Suppressor macrophage treated with lipopolysaccharide for 4 hours (primary cell): Measurements from ENCODE around the gene CTDNEP1.
A peak's percentile ranks its signal among the peaks of the same experiment; 100 is the strongest.
"Not testable (repeated sequence)": the region's sequence is repeated elsewhere in the genome, so short reads cannot be mapped to it uniquely, and the experiment has no call there.

Experiments
- DNase-seq: peaks from one replicate; pipeline ENCODE4 v3.0.0-alpha.2; 2020

Gene CTDNEP1

DNA sequence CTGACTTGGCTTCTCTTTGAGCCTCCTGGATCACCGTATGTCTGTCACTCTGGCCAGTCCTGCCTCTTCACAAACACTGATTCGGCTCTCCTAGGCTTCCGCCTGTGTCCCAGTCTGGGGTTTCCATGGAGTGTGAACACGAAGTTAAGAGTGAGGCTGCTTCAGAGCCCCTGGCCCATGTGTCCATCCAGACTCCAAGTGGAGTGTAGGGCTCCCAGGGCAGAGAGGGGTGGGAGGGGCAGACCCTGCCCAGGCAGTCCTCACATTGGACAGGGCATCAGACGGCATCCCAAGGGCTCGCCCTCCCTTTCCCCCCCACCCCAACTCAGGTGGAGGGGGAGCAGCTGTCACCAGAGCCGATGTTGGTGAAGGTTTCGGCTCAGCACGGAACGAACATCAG is 7.7 kb downstream of the CTDNEP1 start:
- not testable (repeated sequence) for DNase-seq

DNA sequence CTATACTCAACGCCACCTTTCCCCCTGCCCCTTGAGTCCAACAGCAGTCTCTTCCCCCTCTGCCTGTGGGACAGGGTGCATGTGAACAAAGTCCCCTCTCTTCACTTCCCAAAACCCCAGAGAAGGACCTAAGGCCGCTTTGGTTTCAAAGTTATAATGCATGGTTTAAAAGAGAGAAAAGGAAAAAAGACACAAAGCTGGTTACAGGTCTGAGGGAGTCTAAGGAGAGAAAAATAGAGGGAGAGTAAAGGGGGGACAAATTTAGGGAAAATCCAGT is 8.1 kb downstream of the CTDNEP1 start:
- DNase-seq = no peak

DNA sequence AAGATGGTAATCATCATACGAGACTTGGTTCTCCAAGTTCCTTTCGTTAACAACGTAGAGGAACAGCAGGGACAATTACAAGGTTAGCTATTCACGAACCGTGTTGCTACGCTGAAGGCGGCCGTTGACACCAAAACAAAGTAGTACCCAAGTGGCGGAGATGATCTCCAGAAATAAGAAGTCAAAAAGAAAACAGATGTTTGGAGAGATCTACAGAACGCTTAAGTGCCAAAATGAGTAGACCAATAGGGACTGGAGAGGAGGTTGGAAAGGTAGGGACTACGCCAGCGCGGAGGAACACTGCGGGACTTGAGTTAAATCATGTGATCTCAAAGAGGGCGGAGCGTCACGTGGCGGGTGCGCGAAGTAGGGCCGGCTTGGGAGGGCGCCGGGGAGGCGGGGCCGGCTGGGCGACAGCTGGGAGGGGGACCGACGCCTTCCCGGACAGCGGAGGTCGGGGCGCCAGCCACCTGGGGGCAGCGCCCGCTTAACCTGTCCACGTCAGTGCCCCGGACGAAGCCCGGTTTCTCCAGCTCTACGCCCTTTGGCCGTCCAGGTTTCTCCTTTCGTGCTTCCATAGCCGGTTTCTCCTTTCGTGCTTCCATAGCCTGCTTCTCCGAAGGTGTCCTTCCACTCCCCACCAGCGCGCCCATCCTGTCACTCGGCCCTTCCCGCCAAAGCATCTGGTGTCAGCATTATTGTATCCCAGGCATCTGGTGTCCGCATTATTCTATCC is 8.6 kb downstream of the CTDNEP1 start:
- DNase-seq = peak; percentile 96

DNA sequence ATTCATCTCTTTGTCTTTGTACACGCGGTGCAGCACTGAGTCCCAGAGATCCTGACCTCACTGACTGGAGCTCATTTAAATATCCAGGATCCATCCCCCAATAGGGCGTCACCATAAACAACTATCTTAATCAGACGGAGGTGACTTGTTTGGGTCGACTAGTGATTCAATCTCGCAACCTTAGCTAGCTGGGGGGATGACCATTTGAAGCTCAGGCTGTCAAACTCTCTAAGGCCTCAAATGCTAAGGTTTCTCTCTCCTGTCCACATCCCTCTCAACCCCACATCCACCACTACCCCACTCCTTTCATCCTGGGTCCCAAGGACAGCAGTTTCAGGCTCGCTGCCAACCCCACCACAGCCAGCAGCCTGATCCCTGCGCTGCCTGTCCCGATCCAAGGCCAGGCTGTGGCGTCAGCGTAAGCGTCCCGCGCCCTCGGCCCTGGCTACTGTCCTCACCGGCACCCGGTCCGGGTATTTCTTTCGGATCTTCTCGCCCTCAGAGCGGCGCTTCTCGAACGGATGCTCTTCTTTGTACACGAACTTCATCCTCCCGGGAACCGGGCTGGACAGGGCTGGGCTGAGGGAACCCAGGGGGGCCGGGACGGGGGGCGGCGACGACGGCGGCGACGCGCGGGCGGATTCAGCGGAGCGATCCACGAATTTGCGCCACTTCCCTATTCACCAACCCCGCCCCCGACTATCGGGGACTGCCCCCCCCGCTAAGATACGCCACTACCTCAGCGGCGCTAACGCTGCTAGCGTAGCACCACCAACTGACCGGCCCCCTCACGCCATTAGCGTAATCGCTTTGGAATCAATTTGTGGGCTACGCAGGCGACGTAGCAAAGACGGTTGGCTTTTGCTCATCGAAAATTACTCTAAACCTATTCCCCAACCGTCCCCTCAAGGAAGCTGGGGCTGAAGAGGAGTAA is 9.5 kb downstream of the CTDNEP1 start, which contains the start of gene GABARAP:
GABARAP (minus strand) TSS at position 667 of the 934 bp plus-strand sequence; CDS start at position 548, 119 bp downstream.
- DNase-seq = peak; percentile 97

DNA sequence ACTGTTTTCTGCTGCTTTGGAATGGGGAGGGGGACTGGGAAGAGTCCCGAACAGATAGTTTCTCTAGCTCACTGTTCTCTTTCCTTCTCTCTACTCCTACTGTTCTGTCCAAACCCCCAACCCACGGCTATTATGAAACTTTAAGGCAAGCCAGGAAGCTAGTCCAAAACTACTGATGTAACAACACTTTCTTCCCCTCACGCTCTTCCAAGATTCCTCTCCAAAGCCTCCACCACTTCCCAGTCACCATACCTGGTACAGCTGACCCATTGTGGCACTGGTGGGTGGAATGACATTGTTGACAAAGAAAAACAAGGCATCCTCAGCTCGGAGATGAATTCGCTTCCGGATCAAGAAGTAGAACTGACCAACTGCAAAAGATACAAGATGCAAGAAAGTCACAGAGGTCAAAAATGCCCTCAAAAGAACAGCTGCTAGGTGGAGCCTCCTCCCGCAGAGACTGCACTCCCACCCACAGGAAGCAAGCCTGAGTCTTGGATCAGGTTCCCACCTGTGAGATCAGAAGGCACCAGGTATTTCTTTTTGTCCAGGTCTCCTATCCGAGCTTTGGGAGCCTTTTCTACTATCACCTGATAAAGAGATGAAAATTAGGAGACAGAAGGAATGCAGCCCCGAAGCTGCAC is 10.3 kb downstream of the CTDNEP1 start:
- peak; percentile 33 for DNase-seq

DNA sequence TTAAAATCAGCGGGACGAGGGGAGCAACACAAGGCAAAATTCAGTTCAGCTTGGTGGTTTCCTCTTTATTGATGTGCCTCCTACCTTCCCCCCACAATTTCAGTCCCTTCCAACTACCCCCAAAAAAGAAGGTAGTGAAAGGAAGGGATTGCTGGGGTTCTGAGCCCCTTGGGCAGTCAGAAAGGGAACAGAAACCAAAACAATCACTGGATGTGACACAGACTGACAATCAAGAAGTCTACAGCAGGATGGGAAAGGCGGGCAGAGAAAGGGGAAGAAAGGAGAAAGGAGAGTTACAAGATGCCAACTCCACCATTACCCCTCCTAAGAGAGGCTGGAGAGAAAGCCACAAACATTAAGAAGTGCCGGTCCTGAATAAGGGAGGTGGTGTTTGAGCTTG is 11.2 kb downstream of the CTDNEP1 start:
- peak; percentile 78 for DNase-seq

DNA sequence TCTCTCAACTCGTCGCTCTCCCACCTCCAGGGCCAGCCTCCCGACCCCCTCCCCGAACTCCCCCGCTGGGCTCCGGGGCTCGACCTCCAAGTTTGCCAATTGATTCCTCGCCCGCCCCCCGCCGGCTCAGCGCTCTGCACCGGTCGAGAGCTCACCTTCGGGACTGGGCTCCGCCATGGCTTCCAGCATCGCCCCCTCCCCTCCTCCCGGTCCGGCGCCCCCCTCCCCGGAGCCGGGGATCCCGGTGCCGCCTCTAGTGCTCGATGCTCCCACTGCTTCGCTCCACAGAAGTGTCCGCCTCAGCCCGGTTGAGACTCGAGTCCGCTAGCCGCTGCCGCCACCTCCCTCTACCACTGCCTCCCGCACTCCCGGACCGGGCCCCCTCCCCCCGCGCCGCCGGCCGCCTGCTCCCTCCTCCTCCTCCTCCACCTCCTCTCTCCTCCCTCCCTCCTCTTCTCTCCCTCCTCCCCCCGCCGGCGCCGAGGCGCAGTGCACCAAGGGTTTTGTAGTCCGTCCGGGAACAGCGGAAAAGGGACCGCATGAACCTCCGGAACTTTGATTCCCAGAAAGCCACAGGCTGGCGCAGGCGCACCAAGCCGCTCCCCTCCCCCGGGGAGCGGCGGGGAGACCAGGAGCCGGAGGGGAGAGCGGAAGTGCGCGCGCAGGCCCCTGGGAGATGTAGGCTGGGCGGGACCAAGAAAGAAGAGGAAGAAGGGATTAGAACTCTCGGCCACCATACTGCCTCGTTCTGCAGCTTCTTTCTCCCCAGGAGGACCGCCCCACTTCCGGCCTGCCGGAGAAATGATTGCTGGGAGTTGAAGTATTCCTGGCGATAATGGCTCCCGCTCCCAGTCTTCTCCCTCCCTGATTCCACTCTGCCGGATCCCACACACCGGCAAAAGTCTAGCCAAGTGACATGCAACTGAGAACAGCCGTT is 12.2 kb downstream of the CTDNEP1 start, which contains the start of gene PHF23:
PHF23 (minus strand) TSS at position 367 of the 937 bp plus-strand sequence; CDS start at position 189, 178 bp downstream.
- DNase-seq = peak; percentile 100

DNA sequence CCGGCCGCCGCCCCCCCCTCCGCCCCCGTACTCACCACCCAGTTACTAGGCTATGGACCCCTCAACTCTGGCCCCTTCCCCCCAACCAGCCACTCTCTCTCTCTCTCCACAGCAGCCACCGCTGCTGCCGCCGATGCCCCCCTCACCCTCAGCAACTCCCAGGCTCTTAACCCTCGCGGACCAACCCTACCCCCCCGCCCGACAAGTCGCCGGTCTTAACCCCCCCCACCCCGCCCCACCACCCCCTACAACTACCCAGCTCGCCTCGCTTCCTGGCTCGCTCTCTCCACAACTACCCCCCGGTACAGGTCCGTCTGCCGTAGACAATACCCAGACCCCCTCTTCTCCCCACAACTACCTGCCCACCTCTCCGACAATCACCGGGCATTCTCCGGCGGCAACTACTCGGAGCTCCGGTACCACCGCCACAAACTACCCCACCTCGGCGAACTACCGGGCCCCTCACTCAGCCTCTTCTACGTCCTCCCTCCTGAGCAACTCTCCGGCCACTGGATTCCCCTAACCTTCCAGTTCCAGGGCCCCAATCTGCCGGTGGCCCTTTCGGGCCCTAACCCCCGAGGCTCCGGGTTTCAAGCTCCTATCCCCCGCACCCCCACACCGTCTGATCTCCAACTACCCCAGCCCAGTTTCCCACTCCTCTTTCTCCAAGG is 13.0 kb downstream of the CTDNEP1 start:
- DNase-seq = peak; percentile 36

DNA sequence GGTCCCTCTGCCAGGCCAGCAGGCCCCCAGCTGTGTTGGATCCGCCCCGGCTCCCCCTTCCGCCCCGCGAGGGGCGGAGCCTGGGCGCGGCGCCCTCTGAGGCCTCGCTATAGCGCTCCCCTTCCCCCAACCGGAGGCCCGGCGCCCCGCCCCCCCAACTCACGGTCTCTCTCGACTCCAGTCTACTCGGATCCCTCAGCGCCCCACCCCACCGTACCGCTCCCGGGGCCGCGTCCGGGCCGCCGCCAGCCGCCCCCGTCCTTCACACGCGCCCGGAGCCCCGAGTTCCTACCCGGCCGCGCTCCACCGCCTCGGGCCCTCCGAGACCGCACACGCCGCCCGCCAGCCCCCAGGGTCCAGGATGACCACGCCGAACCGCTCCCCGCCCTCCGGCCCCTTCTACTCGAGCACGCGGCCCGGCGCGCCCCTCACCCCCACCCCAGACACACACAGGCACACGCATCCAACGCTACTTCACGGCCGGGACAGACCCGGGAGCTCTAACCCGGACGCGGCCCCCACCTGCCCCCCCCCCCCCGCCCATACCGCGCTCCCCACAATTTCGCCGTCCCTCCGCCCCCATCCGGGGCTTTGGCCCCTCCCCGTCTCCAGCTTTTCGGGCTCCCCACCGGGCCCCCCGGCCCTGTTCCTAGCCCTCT is 13.6 kb downstream of the CTDNEP1 start:
- DNase-seq = peak; percentile 68

DNA sequence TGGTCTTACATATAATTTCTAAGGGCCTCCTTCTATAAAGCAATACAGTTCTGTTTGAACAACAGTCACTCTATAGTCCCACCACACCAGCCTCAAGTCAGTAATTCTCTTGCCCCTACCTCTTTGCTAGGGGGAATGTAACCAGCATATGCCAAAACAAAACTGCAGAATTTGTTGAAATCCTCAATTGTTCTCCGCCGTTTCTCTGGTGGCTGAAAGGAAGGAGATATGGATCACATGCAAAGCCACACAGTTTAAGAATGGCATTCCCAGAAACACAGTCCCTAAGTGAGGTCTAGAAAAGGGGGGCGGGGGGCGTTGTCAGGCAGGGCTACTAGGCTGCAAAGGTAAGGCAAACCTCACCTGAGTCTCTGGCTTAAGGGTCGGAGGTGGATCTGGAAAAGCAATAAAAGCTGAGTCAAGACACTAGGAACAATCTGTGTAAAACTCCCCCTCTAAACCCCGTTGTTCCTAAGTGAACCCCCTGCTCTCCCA is 14.2 kb downstream of the CTDNEP1 start:
- no peak for DNase-seq

DNA sequence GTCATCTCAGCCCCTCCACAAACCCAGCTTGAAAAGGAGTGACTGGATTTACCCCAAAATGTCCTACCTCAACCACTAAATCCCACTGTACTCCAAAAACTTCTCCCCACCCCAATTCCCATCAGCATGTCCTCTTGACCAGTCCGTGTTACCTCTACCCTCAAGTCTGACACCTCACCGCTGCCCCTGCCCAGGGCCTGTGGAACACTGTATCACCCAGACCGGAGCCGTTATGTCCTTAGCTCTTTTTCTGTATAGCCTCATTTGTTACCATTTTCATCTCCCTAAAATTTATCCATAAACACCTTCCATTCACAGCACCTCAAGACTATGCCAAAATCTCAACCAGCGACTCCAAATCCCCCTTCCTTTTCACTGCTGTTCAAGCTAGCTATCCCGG is 14.7 kb downstream of the CTDNEP1 start:
- no peak for DNase-seq

DNA sequence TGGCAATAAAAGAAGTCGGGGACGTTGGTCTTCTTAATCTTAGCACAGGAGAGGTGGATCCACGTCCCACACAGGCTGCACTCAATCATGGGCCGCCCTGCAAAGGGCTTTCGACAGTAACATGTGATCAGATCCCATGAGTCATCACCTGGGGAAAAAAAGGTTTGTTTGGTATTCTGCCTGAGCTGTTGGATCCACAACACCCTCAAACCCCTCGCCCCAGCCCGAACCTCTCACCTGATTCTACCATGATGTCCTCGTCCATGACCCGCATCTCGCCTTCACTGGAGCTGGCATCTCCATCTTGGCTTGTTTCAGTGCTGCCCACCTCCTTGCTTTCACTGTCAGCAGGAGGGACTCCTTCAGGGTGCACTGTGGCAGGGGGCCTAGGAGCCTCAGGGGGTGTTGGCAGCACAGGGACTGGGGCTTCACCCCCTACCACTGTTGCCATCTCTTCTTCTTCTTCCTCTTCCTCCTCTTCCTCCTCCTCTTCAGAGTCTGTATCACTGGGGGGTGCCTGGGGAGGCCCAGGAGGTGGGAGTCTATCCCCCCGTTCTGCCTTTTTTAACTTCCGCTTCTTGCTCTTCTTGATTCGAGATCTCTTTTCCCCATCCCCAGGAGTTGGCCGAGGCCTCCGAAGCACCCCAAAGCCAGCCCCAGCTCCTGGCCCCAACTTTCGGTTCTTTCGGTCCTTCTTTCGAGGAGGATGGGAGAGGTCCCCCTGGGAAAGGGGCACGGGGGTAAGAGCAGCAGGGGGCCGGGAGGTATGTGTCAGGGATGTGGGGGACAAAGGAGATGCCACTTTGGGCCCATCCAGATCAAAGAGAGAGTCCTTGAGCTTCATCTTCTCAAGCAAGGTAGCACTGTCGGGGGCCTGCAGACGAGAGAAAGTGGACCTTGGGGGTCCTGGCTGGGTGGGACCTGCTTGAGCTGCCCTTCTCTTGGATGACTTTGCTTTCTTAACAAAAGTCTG is 15.6 kb downstream of the CTDNEP1 start:
- no peak for DNase-seq

DNA sequence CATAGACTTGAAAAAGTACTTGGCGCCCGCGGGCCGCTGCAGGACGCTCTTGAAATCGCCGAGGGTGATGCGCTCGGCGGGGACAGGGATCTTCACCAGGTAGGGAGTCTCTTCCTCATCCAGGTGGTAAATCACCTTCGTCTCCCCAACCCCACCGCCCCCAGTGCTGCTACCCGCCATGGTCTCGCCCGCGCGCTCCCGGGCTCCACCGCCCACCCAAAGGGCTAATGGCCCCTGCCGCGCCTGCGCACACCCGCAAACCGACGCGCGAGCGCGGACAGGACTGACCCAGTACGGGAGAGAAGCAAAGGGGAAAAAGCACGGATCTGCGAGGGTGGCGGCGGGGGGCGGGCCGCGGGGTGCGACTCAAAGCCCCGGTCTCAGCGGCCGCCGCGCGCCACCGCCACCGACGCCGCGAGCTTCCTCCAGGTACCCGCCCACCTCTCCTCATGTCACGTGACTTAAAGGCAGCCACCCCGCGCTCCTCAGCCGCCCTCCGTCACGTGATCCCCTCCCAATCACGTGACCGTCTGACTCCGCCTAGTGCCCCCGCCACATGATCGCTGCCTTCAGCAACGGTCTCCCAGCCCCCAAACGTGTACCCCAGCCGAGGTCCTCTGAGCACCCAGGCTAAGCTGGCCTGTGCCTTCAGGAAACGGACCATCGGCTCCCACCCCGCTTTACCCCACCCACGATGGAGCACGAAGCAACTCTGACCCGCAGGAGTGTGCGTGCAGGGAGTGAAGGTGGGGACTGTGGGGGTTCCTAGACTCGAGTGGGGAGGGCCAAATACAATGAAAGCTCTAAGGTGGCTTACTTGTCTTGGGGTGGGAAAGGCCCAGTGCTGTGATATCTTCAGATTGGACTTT is 17.2 kb downstream of the CTDNEP1 start, which contains the start of gene DVL2:
DVL2 (minus strand) TSS at position 435 of the 869 bp plus-strand sequence; CDS start at position 180, 255 bp downstream.
- peak; percentile 94 for DNase-seq

DNA sequence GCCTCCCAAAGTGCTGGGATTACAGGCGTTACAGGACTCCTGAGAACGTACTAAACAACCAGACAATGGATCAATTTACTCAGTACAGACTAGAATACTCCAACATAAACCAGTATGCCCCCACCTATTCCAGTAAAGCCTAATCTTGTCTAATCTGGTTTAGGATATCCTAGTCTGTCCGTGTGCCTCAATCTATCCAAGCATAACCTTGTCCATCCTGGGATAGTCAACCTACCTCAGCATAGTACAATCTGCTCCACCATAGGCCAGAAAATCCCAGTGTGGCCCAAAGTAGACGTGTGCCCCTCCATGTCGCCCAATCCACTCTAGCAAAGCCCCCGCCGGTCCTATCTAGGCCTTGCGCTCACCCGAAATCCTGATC is 17.8 kb downstream of the CTDNEP1 start:
- no peak for DNase-seq

DNA sequence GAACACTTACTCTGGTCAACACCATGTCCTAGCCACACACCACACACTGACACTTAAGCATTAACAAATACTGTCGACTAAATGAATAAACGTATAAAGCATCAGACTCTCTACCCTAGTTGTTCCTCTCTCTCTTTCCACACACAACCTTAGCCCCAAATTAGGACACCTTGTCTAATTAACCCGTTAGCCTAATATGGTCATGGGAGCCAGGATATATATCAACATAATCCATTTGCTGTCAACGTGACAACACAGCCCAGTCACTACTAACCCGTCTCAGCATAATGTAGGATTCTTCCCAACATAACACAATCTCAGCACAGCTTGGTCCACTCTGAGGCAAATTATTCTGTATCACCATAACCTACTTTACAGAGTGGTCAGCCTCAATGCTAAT is 19.4 kb downstream of the CTDNEP1 start:
- DNase-seq = no peak

DNA sequence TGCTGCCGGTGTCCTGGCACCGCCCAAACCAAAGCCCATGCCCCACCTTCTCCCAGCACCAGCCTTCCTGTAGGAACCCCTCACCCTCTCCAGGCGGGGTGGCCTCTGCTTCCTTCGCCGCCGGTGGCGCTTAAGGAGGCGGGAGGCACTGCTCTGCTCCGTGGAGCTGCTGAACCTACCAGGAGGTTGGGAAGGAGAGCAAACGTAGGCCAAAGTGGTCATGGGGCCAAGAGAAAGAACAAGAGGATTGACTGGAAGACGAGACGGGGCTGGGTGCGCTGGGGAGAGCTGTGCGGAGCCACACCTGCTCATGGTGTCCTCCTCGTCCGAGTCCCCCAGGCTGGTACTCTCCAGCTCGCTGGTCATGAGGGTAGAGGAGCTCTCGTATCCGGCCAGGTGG is 22.0 kb downstream of the CTDNEP1 start:
- no peak for DNase-seq

DNA sequence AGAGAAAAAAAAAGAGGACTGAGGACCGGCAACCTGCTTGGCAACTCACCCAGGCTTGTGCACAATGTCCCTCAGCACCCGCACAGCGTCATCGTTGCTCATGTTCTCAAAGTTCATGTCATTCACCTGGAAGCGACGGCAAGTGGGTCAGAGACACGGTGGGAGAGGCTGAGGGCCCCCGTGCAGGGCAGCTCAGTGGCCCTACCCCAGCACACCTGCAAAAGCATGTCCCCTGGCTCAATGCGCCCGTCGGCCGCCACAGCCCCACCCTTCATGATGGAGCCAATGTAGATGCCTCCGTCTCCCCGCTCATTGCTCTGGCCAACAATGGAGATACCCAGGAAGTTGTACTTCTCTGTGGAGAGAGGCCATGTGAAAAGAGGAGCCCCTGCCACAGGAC is 22.6 kb downstream of the CTDNEP1 start:
- no peak for DNase-seq
